Stimulated activated CD4-positive, alpha-beta T cell treated with anti-CD3 and anti-CD28 coated beads, Interleukin-12 subunit alpha, Interleukin-12 subunit beta, amount 100 ng/mL, for 4 hours (primary cell): ENCODE results near the gene RECK.
"Not testable (repeated sequence)": the region's sequence is repeated elsewhere in the genome, so short reads cannot be mapped to it uniquely, and the experiment has no call there.

Experiments
- DNase-seq: peaks from one replicate; pipeline ENCODE4 v3.0.0-alpha.2; 2020

The RECK gene

GRCh38 chr9:36141761-36142160, 105.0 kb downstream of the RECK start:
- no peak for DNase-seq

GRCh38 chr9:36142510-36143244, 106.0 kb downstream of the RECK start:
- no peak for DNase-seq

- no peak for DNase-seq
Observed at GRCh38 chr9:36143245-36143641, 106.5 kb downstream of the RECK start.

- no peak for DNase-seq
Observed at GRCh38 chr9:36144309-36145232, 107.9 kb downstream of the RECK start.

- no peak for DNase-seq
Observed at GRCh38 chr9:36145970-36146369, 109.3 kb downstream of the RECK start.

- DNase-seq = no peak
Observed at GRCh38 chr9:36146651-36147050, 109.9 kb downstream of the RECK start.

GRCh38 chr9:36147441-36148175, 110.9 kb downstream of the RECK start:
- no peak for DNase-seq

GRCh38 chr9:36148311-36149051, 111.8 kb downstream of the RECK start:
- DNase-seq = peak; percentile 51

GRCh38 chr9:36149197-36149596, 112.5 kb downstream of the RECK start:
- DNase-seq = no peak

- DNase-seq = no peak
Observed at GRCh38 chr9:36150574-36151315, 114.0 kb downstream of the RECK start.

GRCh38 chr9:36151316-36152210, 114.8 kb downstream of the RECK start:
- peak; percentile 75 for DNase-seq

- no peak for DNase-seq
Observed at GRCh38 chr9:36152741-36153438, 116.2 kb downstream of the RECK start.

GRCh38 chr9:36153746-36154145, 117.0 kb downstream of the RECK start:
- DNase-seq = no peak

- no peak for DNase-seq
Observed at GRCh38 chr9:36154331-36154952, 117.7 kb downstream of the RECK start.

GRCh38 chr9:36156116-36156515, 119.4 kb downstream of the RECK start:
- no peak for DNase-seq

GRCh38 chr9:36158122-36158521, 121.4 kb downstream of the RECK start:
- DNase-seq = no peak

GRCh38 chr9:36158917-36159316, 122.2 kb downstream of the RECK start:
- no peak for DNase-seq

GRCh38 chr9:36159509-36159908, 122.8 kb downstream of the RECK start:
- not testable (repeated sequence) for DNase-seq

- not testable (repeated sequence) for DNase-seq
Observed at GRCh38 chr9:36160126-36160525, 123.4 kb downstream of the RECK start.

- DNase-seq = no peak
Observed at GRCh38 chr9:36161187-36161586, 124.5 kb downstream of the RECK start.
